Stimulated activated CD4-positive, alpha-beta T cell treated with anti-CD3 and anti-CD28 coated beads, Interleukin-2, amount 100 ng/mL, for 24 hours (primary cell): ENCODE measurements around the gene FOXF1.

Experiments used
- DNase-seq, 2 donors: peaks; one replicate each; pipeline ENCODE4 v3.0.0-alpha.2; 2020

Gene FOXF1

DNA sequence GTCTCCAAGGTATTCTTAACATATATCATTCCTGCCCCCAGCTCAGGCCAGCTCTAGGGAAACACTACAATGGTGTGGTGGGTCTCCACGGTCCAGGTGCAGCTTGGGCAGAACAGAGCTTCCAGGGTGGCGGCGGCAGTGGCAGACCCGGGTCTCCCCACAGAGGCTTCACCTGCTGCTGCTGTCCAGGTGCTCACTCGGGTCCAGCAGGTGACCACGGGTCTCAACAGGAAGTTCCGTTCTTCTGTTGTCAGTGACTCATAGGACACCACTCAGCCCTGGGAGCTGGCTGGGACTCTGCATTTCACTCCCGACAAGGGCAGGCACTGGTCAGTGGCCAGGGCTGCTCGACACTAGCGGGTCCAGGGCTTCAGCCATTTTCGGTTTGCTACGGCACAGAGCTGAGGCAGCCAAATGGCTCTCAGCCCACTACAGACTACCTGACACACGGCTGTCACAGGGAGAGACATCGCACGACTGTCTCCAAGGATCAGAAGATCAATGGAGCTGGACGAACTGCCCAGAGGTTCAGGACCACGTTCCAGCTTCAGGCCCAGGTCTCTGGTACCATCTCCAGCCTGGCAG lies 28.0 kb downstream of the FOXF1 start:
- no peak for DNase-seq

DNA sequence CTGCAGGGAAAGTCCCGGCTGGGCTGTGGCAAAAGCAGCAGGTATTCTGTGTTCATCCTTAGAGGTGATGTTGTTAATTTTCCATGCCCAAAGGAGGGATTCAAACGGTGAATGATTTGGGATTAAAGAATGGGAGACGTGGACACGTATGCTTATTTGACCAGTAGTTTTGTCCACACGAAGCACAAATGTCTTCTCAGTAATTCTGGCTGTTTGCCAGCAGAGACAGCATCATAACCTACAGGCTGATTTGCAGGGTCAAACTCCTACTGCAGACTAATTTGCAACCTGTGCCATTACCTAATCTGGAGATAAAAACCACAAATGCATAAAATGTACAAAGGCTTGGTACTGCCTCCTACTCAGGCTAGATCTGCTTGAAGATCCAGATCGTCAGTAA lies 30.6 kb downstream of the FOXF1 start:
- DNase-seq: no peak

DNA sequence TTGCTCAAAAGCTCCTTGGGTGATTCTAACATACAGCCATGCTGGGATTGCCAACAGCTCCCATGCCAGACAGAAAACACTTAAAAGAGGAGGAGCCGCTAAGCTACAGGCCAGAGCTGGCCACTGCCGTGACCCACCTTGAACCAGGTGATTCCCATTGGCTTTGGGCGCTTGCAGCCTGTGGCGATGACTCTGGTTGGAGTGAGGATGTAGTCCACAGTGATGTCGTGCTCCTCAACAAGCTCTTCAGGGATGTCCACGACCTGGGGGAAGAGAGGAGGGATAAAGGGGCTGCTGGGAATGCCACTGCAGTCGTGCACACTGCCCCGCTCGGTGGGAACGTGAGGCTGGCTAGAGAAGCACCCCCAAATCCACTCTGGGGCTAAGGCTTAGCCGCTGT lies 31.2 kb downstream of the FOXF1 start:
- DNase-seq: no peak

DNA sequence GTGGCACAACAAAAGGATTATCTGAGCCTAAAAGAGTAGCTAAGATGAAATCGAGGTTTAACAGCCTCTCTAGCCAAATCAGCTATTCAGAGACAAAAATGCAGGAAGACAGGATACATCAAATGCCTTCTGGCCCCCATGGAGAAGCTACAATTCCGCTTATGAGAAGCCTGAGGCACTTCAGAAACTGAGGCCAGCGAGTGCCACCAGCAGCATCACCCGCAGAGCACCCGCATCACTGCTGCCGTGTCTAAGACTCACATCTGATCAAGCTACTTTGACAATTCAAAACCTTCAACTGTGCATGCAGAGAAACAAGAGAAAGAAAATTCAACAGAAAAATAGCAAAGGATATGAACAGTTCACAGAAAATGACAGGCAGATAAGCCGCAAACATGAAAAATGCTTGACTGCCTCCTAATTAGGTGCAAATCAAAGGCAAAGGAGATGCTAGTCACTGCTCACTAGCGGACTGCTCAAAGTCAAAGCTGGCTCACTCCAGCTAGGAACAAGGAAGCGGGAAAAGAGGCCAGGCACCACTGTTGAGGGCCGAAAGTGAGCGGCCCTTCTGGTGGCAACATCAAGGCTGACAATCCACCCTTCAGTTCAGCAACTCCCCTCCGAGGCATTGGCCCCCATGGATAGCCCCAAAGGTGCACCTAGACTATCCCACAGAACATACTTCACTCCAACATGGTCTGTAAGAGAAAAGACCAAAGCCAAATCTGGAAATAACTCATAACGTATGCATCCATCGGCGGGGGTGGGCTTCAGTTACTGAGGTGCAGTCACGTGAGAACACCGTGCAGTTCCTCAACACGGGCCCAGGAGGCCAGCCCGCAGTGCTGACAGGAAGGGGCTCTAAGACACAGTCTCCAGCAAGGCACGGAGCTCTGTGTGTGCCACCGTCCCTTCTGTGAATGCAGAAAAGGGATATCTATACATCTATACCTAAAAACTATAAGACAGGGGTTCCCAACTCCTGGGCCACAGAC lies 32.7 kb downstream of the FOXF1 start:
- DNase-seq: no peak

DNA sequence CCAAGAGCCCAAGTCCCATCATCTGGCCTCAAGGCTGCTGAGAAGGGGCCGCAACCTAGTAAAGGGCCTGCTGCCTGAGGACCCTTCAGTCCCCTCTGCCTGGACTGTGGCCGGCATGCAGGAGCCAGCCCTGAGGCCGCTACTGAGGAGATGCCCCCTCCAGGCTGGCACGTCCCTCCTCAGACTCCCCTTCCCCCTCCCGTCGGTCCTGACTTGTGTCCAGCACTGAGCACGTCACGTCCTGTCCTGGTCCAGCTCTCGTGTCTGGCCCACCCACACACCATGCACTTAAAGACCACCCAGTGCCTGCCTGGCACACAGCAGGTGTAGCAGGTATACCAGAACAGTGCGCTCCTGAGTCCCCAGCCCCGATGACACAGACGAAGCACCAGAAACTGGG lies 35.2 kb downstream of the FOXF1 start:
- DNase-seq: no peak

DNA sequence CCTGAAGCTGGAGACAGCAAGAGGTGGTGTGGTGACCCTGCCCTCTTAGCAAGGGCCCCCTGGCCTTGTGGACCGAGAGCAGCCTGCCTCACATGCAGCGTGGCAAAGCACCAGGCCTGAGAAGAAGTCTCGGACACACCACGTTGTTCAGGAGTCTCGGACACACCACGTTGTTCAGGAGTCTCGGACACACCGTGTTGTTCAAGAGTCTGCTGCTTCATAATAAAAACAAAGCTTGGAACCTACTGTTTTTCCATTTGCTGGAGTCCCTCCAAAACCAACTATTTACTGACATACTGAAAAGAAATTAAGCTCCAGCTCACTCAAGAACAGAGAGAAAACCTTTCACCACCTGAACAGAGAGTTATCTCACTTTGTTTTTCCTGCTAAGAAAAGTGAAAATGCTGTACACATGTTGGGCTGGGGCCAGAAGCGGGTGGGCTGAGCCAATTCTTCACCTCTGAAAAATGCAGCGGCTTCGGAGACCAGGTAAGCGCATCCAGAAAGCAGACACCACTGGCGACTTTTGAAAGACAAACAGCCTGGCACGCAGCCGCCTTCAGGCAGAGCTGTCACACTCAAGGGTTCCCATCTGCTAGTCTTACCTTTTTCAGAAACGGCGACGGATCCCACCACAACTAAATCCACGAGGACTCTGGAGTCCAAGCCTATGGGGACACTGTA lies 35.8 kb downstream of the FOXF1 start:
- DNase-seq: no peak

DNA sequence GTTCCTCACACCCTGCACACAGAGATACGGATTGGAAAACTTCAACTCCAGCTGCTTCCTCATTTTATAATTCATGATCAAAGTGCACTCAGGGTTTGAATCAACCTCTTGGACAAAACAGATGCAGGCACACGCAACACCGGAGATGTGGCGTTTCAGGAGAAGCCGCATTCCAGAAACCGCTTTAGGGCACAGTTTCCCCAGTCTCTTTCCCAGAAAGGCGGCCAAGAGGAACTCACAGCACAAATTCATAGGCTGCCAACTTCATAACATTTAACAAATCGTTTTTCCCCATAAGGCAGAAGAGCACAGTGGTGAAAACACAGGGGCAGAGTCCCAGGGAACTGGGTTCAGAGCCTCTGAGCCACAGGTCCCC lies 36.3 kb downstream of the FOXF1 start:
- DNase-seq: no peak

DNA sequence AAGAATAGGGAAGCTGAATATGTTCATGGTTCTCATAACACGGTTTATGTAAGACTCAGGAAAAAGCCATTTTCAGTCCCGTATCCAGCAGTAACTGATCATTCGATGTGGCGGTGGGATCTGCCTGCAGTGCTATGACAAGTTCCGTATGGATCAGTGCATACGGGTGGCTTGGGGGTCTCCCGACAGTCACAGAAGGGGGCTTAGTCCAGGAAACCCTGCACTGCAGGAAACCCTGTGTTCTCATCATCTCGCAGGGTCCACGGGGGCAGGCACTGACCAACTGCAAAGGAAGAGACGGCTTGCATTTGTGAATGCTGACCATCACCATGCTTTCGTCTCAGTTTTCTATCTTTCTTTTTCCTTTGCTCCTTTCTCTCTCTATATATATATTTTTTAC lies 37.0 kb downstream of the FOXF1 start:
- no peak for DNase-seq

DNA sequence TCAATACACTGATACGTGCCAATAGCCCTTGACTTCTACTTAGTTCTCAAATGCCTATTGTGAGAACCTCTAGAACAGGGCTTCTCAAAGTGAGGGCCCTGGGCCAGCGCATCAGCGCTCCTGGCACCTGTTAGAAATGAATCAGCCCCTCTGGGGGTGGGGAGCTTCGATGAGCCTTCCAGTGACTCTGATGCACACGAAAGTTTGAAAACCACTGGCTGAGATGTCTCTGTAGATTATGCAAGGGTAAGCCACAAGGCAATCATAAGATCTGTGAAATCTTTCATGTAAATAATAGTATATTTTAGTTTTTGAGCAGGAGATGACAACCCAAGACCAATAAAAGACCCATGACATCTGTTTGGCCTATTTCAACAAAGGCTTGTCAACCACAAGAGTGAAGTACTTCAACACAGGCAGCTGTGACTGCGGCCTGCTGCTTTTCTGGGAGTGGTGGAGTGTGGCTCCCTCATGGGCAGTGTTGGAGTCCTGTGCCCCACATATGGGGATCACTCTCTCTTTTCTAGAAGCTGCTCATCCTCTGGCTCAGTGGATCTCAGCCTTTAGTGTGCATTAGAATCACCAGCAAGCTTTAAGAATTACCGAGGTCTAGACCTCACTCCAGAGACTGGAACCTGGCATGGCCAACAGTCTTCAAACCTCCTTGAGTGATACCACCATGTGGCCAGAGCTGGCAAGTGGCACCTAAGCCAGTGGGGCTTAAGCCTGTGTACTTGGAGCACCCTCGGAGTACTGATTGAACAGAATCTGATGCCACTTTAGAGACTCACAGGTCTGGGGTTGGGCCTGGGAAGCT lies 39.0 kb downstream of the FOXF1 start:
- DNase-seq: no peak

DNA sequence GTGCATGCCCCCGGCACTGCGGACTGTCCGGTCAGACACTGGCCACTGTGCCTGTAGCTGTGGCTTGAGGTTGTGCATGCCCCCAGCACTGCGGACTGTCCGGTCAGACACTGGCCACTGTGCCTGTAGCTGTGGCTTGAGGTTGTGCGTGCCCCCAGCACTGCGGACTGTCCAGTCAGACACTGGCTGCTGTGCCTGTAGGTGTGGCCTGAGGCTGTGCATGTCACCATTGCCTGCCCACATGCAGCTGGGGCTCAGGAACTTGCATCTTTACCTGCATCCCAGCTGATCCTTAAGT lies 39.5 kb downstream of the FOXF1 start:
- no peak for DNase-seq

DNA sequence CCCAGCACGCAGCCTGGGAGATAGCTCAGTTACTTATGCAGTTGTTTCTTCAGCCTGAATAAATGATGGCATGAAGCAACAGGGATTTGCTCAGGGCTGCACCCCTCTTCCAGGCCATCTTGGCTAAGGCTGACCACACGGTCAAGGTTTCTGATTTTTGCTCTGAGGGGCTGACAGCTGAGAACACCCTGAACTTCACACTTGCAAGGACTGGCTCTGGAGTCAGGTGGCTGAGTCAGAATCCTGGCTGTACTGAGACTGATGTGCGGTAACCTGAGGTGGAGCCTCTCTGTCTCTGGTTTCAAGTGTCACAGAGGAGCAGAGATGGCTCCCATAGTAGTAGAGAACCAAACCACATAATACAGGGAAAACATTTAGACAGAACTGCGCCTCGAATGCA lies 40.0 kb downstream of the FOXF1 start:
- DNase-seq: no peak

DNA sequence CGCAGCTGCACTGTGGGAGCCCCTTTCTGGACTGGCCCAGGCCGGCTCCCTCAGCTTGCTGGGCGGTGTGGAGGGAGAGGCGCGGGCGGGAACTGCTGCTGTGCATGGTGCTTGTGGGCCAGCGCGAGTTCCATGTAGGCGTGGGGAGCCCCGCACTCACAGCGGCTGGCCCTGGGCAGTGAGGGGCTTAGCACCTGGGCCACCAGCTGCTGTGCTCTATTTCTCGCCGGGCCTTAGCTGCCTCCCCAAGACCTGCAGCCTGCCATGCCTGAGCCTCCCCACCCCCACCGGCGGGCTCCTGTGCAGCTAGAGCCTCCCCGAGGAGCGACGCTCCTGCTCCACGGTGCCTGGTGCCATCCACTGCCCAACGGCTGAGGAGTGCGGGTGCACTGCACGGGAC lies 43.0 kb downstream of the FOXF1 start:
- no peak for DNase-seq

DNA sequence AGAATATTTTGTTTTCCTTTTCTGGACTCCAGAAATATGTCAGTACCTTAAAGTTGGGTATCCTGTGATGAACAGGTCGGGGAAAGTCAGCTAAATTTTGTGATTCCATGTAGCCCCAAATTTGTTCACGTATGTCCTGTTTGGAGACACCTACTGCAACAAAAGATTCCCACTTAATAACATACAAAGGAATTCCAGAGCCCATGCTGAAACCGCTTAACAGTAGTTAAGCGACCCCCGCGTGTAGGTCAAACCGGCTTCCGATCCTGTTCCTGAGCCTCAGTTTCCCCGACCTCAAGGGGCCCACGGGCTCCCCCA lies 44.2 kb downstream of the FOXF1 start:
- no peak for DNase-seq

DNA sequence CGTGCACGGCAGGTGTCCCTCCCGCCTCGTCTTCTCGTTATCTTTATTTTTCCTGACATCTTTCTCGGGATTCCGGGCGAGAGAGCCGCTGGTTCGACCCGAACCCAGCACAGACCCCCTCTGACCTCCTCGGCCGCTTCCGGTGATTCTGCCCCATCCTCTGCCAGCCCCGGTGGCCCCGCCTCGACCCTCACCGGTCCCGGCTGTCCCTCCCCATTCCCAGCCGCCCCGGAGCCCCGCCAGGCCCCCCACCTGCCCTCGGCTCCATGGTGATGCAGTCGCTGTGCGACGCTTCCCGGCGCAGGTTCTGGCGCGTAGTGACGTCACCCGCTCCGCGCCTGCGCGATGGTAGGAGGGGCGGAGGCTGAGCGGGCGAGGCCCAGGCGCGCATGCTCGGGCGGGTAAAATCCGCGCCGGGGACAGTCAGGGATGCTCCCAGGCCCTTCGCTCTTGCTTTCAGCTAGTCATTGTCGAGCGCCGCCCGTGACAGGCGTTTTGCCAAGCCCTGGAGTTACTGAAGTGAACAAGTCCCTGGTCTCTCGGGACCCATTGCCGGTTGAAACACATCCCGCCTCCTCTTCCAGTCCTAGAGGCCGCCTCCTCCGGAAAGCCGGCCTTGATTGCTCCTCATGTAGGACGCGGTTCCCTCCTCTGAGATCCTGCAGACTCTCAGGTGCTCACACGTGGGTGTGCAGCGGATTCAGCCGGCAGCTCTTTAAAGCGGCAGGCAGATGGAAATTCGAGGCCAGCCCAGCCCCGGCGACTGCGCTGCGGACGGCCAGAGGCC lies 44.8 kb downstream of the FOXF1 start, which contains the start of gene MTHFSD:
Gene MTHFSD, minus strand, starts transcription at position 319 of the 787 bp plus-strand sequence. Its CDS starts 51 bp downstream, at position 268.
- DNase-seq: peak; percentile 96 to 97

DNA sequence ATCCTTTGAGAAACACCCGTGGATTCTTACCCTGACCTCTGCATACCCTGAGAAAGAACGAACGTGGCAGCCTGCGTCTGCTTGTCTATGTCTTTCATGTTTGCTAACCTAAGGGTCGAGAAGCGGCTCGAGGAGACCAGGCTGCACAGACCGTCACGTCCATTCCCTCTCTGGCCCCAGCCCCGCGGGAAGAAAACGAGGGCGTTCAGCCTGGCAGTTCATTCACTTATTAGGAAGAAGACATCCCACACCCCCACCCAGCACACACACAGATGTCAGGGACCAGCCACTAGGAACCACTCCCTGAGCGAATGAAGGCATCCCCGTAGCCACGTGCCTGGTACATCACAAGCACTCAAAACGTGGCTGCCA lies 45.4 kb downstream of the FOXF1 start:
- no peak for DNase-seq

DNA sequence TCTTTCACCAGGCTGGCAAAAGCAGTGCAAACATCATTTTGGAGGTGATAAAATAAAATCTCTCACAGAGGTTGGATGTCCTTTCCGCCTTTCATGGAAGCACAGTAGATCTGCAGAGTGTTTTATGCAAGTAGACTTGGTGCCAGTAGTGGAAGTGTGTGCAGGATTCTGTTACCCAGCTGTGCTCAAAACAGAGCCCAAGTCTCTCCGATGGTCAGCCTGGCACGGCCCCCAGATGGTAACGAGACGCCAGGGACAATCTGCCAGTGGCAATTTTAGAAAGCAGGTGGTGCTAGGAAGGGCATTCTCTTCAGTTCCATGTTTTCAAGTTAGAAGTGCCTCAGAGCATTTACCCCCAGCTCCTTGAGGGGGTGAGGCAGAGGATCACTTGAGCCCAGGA lies 46.2 kb downstream of the FOXF1 start:
- no peak for DNase-seq

DNA sequence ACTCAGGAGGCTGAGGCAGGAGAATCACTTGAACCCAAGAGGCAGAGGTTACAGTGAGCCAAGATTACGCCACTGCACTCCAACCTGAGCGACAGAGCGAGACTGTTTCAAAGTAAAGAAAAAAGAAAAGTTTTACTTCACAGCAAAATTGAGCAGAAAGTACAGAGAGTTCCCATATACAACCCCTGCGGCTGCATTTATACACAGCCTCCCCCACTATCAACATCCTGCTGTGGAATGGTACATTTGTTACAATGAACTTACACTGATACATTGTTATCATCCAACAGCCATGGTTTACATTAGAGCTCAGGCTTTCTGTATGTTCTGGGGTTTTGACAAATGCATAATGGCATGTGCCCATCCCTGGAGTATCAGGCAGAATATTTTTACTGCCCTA lies 47.3 kb downstream of the FOXF1 start:
- DNase-seq: no peak

DNA sequence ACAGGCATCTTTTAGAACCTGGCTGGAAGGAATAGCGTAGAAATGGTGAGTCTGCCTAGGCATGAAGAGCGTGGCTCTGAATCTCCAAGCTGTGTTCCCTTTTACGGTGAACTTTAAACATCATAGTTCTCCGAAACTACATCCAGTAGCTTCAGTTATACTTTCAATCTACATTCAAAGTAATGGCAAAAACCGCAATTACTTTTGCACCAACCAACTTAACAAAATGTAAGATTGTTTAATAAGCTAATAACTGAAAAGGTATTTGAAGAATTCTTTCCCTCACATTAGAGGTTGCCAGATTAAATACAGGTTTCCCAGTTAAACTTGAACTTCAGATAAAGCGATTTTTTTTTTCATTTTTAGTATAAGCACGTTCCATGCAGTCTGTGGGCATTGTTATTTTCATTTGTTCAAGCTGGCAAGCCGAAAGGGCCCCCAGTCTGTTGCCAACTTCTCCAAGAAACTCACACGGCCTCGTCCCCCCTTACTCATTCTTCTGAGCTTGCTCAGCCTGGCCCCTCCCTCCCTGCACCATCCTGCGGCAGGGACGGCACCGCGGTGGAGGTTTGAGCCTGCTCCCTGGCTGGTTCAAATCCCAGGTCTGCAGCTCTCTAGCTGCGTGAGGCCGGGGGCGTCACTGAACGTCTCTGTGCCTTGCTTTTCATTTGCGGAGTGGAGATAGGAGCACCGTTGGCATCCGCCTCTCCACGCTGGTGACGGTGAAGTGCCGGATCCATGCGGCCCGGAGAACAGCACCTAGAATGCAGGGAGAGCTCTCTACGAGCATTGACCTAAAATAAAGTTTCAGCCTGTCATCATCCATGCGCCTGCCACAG lies 48.2 kb downstream of the FOXF1 start:
- no peak for DNase-seq

DNA sequence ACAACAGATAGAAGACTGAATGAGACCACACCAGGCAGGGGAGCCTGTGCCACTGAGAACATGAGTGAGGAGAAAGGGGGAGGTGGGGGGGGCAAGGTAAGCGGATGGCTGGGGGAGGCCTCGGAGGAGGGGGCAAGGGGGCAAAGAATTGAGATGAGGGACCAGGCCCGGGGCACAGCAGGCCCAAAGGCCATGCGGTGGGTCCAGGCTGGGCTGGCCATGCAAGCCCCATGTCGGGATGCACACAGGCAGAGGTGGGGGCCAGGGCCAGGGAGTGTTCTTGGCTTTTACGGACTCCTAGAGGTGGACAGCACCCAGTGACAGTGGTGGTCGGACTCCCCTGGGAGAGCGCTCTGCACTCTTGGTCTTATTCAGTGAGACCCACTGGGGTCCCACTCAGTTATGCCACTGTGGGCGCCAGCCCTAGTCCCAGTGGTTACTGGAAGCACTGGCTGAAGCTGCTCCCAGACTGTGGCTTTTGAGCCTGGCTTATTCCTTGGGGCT lies 49.5 kb downstream of the FOXF1 start:
- no peak for DNase-seq

DNA sequence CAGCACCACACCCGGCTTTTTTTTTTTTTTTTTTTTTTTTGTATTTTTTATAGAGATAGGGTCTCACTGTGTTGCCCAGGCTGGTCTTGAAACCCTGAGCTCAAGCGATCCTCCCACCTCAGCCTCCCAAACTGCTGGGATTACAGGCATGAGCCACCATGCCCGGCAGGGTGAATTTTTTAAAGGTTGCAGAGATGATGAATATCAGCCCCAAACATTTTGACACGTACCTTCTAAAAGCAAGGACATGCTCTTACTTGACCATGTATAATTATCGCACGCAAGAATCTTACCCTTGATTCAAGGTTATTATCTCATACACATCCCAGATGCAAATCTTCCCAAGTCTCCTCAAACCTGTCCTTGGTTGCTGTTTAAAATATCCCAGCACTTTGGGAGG lies 52.0 kb downstream of the FOXF1 start:
- DNase-seq: no peak
